Smooth muscle cell (in vitro differentiated cells): Measurements from ENCODE around the gene ITGB3. TPM values are rescaled to one million over a fixed set of nuclear protein-coding genes. Genes with fewer than 3 reads are reported as not detected.
"Not testable (repeated sequence)": the region's sequence is repeated elsewhere in the genome, so short reads cannot be mapped to it uniquely, and the experiment has no call there.

Experiments used
- DNase-seq: peaks from one replicate; lab custom pipeline; 2025; ENCODE audit not compliant: unreplicated experiment; lab: John Stamatoyannopoulos, UW
- H2AFZ ChIP-seq: fragments of 200-600 bp; sonication (generic); 2 replicates; pipeline ENCODE4 v1.6.0; 2016; ENCODE audit warnings: antibody characterized with exemption, low read depth, mild to moderate bottlenecking
- H3F3A ChIP-seq: fragments of 200-600 bp; sonication (generic); 2 replicates; pipeline ENCODE4 v1.6.0; 2017; ENCODE audit warnings: antibody characterized with exemption, low read depth
- H3K27ac ChIP-seq: fragments of 200-600 bp; sonication (generic); 2 replicates; pipeline ENCODE4 v1.5.1; 2016; ENCODE audit warnings: low read depth, mild to moderate bottlenecking
- H3K27me3 ChIP-seq: fragments of 200-600 bp; sonication (generic); 2 replicates; pipeline ENCODE4 v1.6.1; 2016; ENCODE audit warnings: low read depth, mild to moderate bottlenecking
- H3K36me3 ChIP-seq: fragments of 200-600 bp; sonication (generic); 2 replicates; pipeline ENCODE4 v1.5.1; 2016; ENCODE audit warnings: low read depth
- H3K4me1 ChIP-seq: fragments of 200-600 bp; sonication (generic); 2 replicates; pipeline ENCODE4 v1.5.1; 2016; ENCODE audit warnings: low read depth
- H3K4me2 ChIP-seq: fragments of 200-600 bp; sonication (generic); 2 replicates; pipeline ENCODE4 v1.6.0; 2016; ENCODE audit warnings: mild to moderate bottlenecking
- H3K4me3 ChIP-seq: fragments of 200-600 bp; sonication (generic); 2 replicates; pipeline ENCODE4 v1.5.1; 2016; ENCODE audit warnings: mild to moderate bottlenecking
- H3K79me2 ChIP-seq: fragments of 200-600 bp; sonication (generic); 2 replicates; pipeline ENCODE4 v1.6.0; 2016; ENCODE audit warnings: low read depth, mild to moderate bottlenecking
- H3K9ac ChIP-seq: fragments of 200-600 bp; sonication (generic); 2 replicates; pipeline ENCODE4 v1.6.0; 2016; ENCODE audit warnings: low read depth
- H3K9me3 ChIP-seq: fragments of 200-600 bp; sonication (generic); replicated peaks from 2 replicates; pipeline ENCODE4 v1.5.1; 2016; ENCODE audit warnings: low read depth
- H4K20me1 ChIP-seq: fragments of 200-600 bp; sonication (generic); 2 replicates; pipeline ENCODE4 v1.6.0; 2016; ENCODE audit warnings: low read depth
- CTCF ChIP-seq: fragments of 200-600 bp; sonication (generic); IDR thresholded peaks from 2 replicates; pipeline ENCODE4 v1.5.1; 2017; ENCODE audit warnings: borderline replicate concordance, mild to moderate bottlenecking, antibody characterized with exemption; ENCODE audit not compliant: insufficient read depth, poor library complexity, severe bottlenecking
- WGBS: methylation state at CpG from one replicate; pipeline ENCODE4 v1.1.7; 2016; ENCODE audit warnings: low lambda C conversion rate; 5-methylcytosine and 5-hydroxymethylcytosine counted together
- polyA plus RNA-seq: library from polyadenylated mRNA; unstranded; fragments of >200 nt; fragmentation: Nextera tagmentation; extraction: Ambion mirVana; gene quantifications from 2 replicates; pipeline ENCODE4 v1.2.1, GENCODE V29; 2016
- total RNA-seq: library from RNA; depleted of rRNA; stranded (reverse); fragments of >200 nt; gene quantifications from 2 replicates; pipeline ENCODE4 v1.2.3, GENCODE V29; 2014

ITGB3 gene
- total and polyA plus RNA-seq, 2 experiments from 2014 or later: 3.9 to 7.9 TPM

DNA sequence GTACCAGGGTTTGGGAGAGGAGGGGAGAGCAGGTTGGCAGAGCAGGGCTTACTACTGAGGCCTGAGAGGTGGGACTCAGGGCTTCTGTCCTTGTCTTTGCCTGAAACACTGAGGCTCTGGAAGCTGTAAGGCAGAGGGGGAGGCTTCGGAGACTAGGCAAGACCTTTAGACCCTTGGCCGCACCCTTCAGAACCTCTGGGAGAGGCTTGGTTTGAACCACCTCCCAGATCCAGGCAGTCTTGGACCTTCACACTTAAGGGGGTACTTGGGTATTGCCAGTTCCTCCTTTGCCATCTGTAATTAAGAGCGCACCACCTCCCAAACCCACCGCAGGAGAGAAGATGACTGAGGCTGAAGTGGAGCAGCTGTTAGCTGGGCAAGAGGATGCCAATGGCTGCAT is 31.6 kb upstream of the ITGB3 start:
- no peak overlapping the region for H3K27ac ChIP-seq
- no peaks in the 10 kb centered on the region for H3F3A ChIP-seq
- DNase-seq: no peak
- no peaks in the 10 kb centered on the region for H3K4me1 ChIP-seq
- no peaks in the 10 kb centered on the region for H3K9me3 ChIP-seq
- H3K9ac ChIP-seq: no peak overlapping the region
- H3K79me2 ChIP-seq: no peaks in the 10 kb centered on the region
- no peak overlapping the region for H3K4me3 ChIP-seq
- no peak for TF ChIP-seq CTCF
- no peak overlapping the region for H2AFZ ChIP-seq
- no peak overlapping the region for H3K4me2 ChIP-seq
- 93% methylated on average over 4 of the region's 4 CpGs for WGBS
- H4K20me1 ChIP-seq: no peaks in the 10 kb centered on the region
- no peaks in the 10 kb centered on the region for H3K36me3 ChIP-seq
- no peaks in the 10 kb centered on the region for H3K27me3 ChIP-seq

DNA sequence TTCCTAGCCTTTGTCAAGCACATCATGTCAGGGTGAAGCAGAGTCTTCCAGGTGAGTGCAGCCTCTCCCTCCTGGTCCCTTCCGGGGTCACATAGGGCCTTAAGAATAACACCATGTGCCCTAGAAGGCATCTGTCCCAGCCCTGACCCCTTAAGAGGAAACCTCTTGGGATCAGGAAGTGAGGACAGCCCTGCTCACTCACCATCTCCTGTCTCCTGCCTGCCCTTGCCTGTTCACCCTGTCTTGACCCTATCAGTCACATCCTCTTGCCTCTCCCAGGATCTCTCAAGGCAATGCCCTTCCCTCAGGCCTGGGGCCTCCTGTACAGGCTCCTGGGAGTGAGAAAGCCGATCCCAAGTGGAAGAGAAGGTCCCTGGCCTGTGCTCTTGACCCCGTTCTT is 30.6 kb upstream of the ITGB3 start:
- Histone ChIP-seq H3K27me3 (no peaks in the 10 kb centered on the region), H3K9me3 (no peaks in the 10 kb centered on the region), H3K4me2 (no peak overlapping the region), H3F3A (no peaks in the 10 kb centered on the region), H3K4me3 (no peak overlapping the region), H3K79me2 (no peaks in the 10 kb centered on the region), H3K27ac (no peak overlapping the region), H4K20me1 (no peaks in the 10 kb centered on the region), H3K9ac (no peak overlapping the region), H3K4me1 (no peaks in the 10 kb centered on the region), H3K36me3 (no peaks in the 10 kb centered on the region), H2AFZ (no peak overlapping the region)
- TF ChIP-seq CTCF: no peak
- DNase-seq: no peak
- WGBS: 91% methylated on average over 3 of the region's 3 CpGs

- WGBS: 88% methylated on average over 5 of the region's 5 CpGs
- no peak overlapping the region for H3K27ac ChIP-seq
These were observed 30.2 kb upstream of the ITGB3 start for GRCh38 chr17:47223460-47223859.

DNA sequence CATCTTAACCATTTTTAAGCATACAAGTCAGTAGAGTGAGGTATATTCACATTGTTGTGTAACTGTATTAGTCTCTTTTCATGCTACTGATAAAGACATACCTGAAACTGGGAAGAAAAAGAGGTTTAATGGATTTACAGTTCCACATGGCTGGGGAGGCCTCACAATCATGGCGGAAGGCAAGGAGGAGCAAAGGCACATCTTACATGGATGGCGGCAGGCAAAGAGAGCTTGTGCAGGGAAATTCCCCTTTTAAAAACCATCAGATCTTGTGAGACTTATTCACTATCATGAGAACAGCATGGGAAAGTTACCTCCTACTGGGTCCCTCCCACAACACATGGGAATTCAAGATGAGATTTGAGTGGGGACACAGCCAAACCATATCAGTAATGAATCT is 29.6 kb upstream of the ITGB3 start:
- not testable (repeated sequence) for DNase-seq, H3K9ac ChIP-seq, H4K20me1 ChIP-seq, H3K79me2 ChIP-seq, H3K27ac ChIP-seq, H2AFZ ChIP-seq, H3K4me1 ChIP-seq, H3F3A ChIP-seq, H3K27me3 ChIP-seq, H3K9me3 ChIP-seq, H3K4me2 ChIP-seq, H3K36me3 ChIP-seq, H3K4me3 ChIP-seq
- WGBS: 95% methylated on average over 2 of the region's 2 CpGs

More at GRCh38 chr17:47223460-47223859, 30.2 kb upstream of the ITGB3 start:
- DNase-seq: no peak
- H3K36me3 ChIP-seq: no peaks in the 10 kb centered on the region
- no peak overlapping the region for H3K9ac ChIP-seq
- no peaks in the 10 kb centered on the region for H3K27me3 ChIP-seq
- no peak overlapping the region for H3K4me3 ChIP-seq
- no peak overlapping the region for H3K4me2 ChIP-seq
- no peaks in the 10 kb centered on the region for H4K20me1 ChIP-seq
- H3F3A ChIP-seq: no peaks in the 10 kb centered on the region
- H3K9me3 ChIP-seq: no peaks in the 10 kb centered on the region
- no peaks in the 10 kb centered on the region for H3K79me2 ChIP-seq
- TF ChIP-seq CTCF: no peak
- H3K4me1 ChIP-seq: no peaks in the 10 kb centered on the region
- no peak overlapping the region for H2AFZ ChIP-seq
